HepG2 (cell line): ENCODE results near the gene FABP1. TPM values are rescaled to one million over a fixed set of nuclear protein-coding genes. Genes with fewer than 3 reads are reported as not detected.

ENCODE experiments used
- CBX1 ChIP-seq: IDR thresholded peaks from one replicate; pipeline ENCODE4 v1.6.1; 2016; ENCODE audit warnings: antibody characterized with exemption, low read depth
- DR1 ChIP-seq: sonication (generic); formaldehyde crosslinking; IDR thresholded peaks from 2 replicates; pipeline ENCODE4 v1.8.0; 2021; ENCODE audit warnings: mild to moderate bottlenecking, missing genetic modification reagents, inconsistent platforms
- EHMT2 ChIP-seq: fragments of 200-600 bp; sonication (generic); IDR thresholded peaks from 2 replicates; pipeline ENCODE4 v1.7.0; 2017; ENCODE audit warnings: antibody characterized with exemption, low read depth, low read length, borderline replicate concordance
- IKZF4 ChIP-seq: sonication (generic); formaldehyde crosslinking; IDR thresholded peaks from 2 replicates; pipeline ENCODE4 v1.5.1; 2020; ENCODE audit warnings: borderline replicate concordance, mild to moderate bottlenecking, low read depth, missing genetic modification reagents; ENCODE audit errors: not compliant biosample characterization
- NCOA2 ChIP-seq: sonication (generic); formaldehyde crosslinking; IDR thresholded peaks from 2 replicates; pipeline ENCODE4 v1.8.0; 2022; ENCODE audit warnings: inconsistent platforms
- NONO ChIP-seq, 2 experiments: fragments of 450-650 bp in 1 of 2; sonication (generic) in 1 of 2; formaldehyde crosslinking in 1 of 2; IDR thresholded peaks in 1 of 2; conservative IDR thresholded peaks in 1 of 2; 2 replicates each; pipeline versions ENCODE4 v1.6.1 to v1.8.0; 2017 to 2022; ENCODE audit warnings: mild to moderate bottlenecking in 1 of 2, missing genetic modification reagents in 1 of 2, moderate library complexity in 1 of 2
- ZMYM3 ChIP-seq: sonication (generic); formaldehyde crosslinking; IDR thresholded peaks from 2 replicates; pipeline ENCODE4 v1.5.1; 2020; ENCODE audit warnings: mild to moderate bottlenecking, missing genetic modification reagents
- ZNF326 ChIP-seq: sonication (generic); formaldehyde crosslinking; IDR thresholded peaks from 2 replicates; pipeline ENCODE4 v1.4.0; 2020; ENCODE audit warnings: missing genetic modification reagents, borderline replicate concordance
- ZNF674 ChIP-seq: sonication (generic); formaldehyde crosslinking; IDR thresholded peaks from 2 replicates; pipeline ENCODE4 v1.5.0; 2020; ENCODE audit warnings: low read depth, mild to moderate bottlenecking, missing genetic modification reagents
- polyA plus RNA-seq, 8 experiments: library from polyadenylated mRNA; depleted of rRNA in 3 of 8; stranded (reverse) in 7 of 8; unstranded in 1 of 8; fragments of >200 nt; fragmentation: Illumina TruSeq in 4 of 8; extraction: Trizol in 4 of 8; gene quantifications; 2 replicates each; pipeline versions ENCODE4 v1.2.1 to v1.2.3, GENCODE V29; 2011 to 2016; ENCODE audit warnings: low read depth in 4 of 8, missing spikeins in 1 of 8, mixed read lengths in 1 of 8; ENCODE audit not compliant: insufficient read depth in 1 of 8
- total RNA-seq, 5 experiments: library from RNA; depleted of rRNA; stranded (reverse); fragments of >200 nt; fragmentation: Illumina TruSeq; extraction: Trizol; gene quantifications; 2 replicates each; pipeline ENCODE4 v1.2.3, GENCODE V29; 2016; ENCODE audit warnings: low read depth in 1 of 5
- TF ChIP-seq, protein P1 (sequence below): sonication (generic); formaldehyde crosslinking; IDR thresholded peaks from 2 replicates; pipeline ENCODE4 v1.8.0; 2022; ENCODE audit warnings: mild to moderate bottlenecking, missing genetic modification reagents, moderate library complexity
- TF ChIP-seq, protein P2 (sequence below): sonication (generic); formaldehyde crosslinking; IDR thresholded peaks from 2 replicates; pipeline ENCODE4 v1.5.1; 2020; ENCODE audit warnings: mild to moderate bottlenecking, missing genetic modification reagents, borderline replicate concordance
- TF ChIP-seq, protein P3 (sequence below): sonication (generic); formaldehyde crosslinking; IDR thresholded peaks from 2 replicates; pipeline ENCODE4 v1.5.1; 2020; ENCODE audit warnings: missing genetic modification reagents, mild to moderate bottlenecking, borderline replicate concordance
- TF ChIP-seq, protein P4 (sequence below): sonication (generic); formaldehyde crosslinking; IDR thresholded peaks from 2 replicates; pipeline ENCODE4 v1.5.0; 2020; ENCODE audit warnings: missing genetic modification reagents
- TF ChIP-seq, protein P5 (sequence below): sonication (generic); formaldehyde crosslinking; IDR thresholded peaks from 2 replicates; pipeline ENCODE4 v1.5.0; 2020; ENCODE audit warnings: mild to moderate bottlenecking, missing genetic modification reagents, borderline replicate concordance

Gene FABP1
- total and polyA plus RNA-seq, 2 of the 13 experiments (the other 11 are each of a cell fraction or from before 2014, with no cell fraction given): 644 to 1,608 TPM

DNA sequence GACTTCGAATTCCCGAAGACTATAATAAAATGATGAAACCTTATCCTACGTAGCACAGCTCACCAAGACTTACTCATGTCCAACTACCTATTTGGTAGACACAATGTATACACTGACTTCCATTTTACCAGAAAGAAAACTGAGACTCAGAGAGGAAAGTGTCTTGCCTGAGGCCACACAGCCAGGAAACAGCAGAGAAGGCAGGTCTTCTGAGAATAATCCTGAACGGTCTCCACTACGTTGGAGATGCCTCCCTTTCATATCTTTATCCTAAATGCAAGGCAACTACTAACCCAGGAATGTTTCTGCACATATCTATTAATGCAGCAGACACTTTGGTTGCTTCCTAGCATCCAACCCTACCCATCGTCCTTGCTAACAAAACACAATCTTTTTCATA lies 11.9 kb upstream of the FABP1 start (continued):
- TF ChIP-seq, protein P1, sequence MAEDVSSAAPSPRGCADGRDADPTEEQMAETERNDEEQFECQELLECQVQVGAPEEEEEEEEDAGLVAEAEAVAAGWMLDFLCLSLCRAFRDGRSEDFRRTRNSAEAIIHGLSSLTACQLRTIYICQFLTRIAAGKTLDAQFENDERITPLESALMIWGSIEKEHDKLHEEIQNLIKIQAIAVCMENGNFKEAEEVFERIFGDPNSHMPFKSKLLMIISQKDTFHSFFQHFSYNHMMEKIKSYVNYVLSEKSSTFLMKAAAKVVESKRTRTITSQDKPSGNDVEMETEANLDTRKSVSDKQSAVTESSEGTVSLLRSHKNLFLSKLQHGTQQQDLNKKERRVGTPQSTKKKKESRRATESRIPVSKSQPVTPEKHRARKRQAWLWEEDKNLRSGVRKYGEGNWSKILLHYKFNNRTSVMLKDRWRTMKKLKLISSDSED (CRISPR knock-in tag): no peak
- TF ChIP-seq NCOA2 (CRISPR knock-in tag): no peak
- 0 out of 2 replicates have a peak, but pooled peaks have one; percentile 9 for TF ChIP-seq EHMT2
- TF ChIP-seq, protein P2, sequence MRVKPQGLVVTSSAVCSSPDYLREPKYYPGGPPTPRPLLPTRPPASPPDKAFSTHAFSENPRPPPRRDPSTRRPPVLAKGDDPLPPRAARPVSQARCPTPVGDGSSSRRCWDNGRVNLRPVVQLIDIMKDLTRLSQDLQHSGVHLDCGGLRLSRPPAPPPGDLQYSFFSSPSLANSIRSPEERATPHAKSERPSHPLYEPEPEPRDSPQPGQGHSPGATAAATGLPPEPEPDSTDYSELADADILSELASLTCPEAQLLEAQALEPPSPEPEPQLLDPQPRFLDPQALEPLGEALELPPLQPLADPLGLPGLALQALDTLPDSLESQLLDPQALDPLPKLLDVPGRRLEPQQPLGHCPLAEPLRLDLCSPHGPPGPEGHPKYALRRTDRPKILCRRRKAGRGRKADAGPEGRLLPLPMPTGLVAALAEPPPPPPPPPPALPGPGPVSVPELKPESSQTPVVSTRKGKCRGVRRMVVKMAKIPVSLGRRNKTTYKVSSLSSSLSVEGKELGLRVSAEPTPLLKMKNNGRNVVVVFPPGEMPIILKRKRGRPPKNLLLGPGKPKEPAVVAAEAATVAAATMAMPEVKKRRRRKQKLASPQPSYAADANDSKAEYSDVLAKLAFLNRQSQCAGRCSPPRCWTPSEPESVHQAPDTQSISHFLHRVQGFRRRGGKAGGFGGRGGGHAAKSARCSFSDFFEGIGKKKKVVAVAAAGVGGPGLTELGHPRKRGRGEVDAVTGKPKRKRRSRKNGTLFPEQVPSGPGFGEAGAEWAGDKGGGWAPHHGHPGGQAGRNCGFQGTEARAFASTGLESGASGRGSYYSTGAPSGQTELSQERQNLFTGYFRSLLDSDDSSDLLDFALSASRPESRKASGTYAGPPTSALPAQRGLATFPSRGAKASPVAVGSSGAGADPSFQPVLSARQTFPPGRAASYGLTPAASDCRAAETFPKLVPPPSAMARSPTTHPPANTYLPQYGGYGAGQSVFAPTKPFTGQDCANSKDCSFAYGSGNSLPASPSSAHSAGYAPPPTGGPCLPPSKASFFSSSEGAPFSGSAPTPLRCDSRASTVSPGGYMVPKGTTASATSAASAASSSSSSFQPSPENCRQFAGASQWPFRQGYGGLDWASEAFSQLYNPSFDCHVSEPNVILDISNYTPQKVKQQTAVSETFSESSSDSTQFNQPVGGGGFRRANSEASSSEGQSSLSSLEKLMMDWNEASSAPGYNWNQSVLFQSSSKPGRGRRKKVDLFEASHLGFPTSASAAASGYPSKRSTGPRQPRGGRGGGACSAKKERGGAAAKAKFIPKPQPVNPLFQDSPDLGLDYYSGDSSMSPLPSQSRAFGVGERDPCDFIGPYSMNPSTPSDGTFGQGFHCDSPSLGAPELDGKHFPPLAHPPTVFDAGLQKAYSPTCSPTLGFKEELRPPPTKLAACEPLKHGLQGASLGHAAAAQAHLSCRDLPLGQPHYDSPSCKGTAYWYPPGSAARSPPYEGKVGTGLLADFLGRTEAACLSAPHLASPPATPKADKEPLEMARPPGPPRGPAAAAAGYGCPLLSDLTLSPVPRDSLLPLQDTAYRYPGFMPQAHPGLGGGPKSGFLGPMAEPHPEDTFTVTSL (CRISPR knock-in tag): no peak
- TF ChIP-seq IKZF4 (CRISPR knock-in tag): no peak
- no peak for TF ChIP-seq ZNF674
- peak; percentile 89 for TF ChIP-seq ZMYM3 (CRISPR knock-in tag)
- TF ChIP-seq, protein P3, sequence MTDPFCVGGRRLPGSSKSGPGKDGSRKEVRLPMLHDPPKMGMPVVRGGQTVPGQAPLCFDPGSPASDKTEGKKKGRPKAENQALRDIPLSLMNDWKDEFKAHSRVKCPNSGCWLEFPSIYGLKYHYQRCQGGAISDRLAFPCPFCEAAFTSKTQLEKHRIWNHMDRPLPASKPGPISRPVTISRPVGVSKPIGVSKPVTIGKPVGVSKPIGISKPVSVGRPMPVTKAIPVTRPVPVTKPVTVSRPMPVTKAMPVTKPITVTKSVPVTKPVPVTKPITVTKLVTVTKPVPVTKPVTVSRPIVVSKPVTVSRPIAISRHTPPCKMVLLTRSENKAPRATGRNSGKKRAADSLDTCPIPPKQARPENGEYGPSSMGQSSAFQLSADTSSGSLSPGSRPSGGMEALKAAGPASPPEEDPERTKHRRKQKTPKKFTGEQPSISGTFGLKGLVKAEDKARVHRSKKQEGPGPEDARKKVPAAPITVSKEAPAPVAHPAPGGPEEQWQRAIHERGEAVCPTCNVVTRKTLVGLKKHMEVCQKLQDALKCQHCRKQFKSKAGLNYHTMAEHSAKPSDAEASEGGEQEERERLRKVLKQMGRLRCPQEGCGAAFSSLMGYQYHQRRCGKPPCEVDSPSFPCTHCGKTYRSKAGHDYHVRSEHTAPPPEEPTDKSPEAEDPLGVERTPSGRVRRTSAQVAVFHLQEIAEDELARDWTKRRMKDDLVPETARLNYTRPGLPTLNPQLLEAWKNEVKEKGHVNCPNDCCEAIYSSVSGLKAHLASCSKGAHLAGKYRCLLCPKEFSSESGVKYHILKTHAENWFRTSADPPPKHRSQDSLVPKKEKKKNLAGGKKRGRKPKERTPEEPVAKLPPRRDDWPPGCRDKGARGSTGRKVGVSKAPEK (CRISPR knock-in tag): no peak
- TF ChIP-seq, protein P4, sequence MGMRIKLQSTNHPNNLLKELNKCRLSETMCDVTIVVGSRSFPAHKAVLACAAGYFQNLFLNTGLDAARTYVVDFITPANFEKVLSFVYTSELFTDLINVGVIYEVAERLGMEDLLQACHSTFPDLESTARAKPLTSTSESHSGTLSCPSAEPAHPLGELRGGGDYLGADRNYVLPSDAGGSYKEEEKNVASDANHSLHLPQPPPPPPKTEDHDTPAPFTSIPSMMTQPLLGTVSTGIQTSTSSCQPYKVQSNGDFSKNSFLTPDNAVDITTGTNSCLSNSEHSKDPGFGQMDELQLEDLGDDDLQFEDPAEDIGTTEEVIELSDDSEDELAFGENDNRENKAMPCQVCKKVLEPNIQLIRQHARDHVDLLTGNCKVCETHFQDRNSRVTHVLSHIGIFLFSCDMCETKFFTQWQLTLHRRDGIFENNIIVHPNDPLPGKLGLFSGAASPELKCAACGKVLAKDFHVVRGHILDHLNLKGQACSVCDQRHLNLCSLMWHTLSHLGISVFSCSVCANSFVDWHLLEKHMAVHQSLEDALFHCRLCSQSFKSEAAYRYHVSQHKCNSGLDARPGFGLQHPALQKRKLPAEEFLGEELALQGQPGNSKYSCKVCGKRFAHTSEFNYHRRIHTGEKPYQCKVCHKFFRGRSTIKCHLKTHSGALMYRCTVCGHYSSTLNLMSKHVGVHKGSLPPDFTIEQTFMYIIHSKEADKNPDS (CRISPR knock-in tag): 0 out of 2 replicates have a peak, but pooled peaks have one; percentile 44
- TF ChIP-seq, protein P5, sequence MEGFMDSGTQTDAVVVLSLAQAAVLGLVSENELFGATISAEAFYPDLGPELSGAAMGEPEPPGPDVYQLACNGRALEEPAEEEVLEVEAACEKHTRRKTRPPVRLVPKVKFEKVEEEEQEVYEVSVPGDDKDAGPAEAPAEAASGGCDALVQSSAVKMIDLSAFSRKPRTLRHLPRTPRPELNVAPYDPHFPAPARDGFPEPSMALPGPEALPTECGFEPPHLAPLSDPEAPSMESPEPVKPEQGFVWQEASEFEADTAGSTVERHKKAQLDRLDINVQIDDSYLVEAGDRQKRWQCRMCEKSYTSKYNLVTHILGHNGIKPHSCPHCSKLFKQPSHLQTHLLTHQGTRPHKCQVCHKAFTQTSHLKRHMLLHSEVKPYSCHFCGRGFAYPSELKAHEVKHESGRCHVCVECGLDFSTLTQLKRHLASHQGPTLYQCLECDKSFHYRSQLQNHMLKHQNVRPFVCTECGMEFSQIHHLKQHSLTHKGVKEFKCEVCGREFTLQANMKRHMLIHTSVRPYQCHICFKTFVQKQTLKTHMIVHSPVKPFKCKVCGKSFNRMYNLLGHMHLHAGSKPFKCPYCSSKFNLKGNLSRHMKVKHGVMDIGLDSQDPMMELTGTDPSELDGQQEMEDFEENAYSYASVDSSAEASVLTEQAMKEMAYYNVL (CRISPR knock-in tag): no peak
- no peak for TF ChIP-seq DR1
- TF ChIP-seq CBX1: no peak
- TF ChIP-seq ZNF326 (CRISPR knock-in tag): no peak
- TF ChIP-seq NONO (IDR thresholded peaks at IDR 0.05): no peak
- no peak for TF ChIP-seq NONO (CRISPR knock-in tag; conservative IDR thresholded peaks at IDR 0.05)
